GM18526 (cell line): ENCODE data around the gene SLC25A47.

Experiments
- POLR2A ChIP-seq: IDR thresholded peaks from 3 replicates; pipeline ENCODE4 v1.6.1; 2011; ENCODE audit not compliant: insufficient read length; ENCODE audit errors: extremely low read depth

The SLC25A47 gene

DNA sequence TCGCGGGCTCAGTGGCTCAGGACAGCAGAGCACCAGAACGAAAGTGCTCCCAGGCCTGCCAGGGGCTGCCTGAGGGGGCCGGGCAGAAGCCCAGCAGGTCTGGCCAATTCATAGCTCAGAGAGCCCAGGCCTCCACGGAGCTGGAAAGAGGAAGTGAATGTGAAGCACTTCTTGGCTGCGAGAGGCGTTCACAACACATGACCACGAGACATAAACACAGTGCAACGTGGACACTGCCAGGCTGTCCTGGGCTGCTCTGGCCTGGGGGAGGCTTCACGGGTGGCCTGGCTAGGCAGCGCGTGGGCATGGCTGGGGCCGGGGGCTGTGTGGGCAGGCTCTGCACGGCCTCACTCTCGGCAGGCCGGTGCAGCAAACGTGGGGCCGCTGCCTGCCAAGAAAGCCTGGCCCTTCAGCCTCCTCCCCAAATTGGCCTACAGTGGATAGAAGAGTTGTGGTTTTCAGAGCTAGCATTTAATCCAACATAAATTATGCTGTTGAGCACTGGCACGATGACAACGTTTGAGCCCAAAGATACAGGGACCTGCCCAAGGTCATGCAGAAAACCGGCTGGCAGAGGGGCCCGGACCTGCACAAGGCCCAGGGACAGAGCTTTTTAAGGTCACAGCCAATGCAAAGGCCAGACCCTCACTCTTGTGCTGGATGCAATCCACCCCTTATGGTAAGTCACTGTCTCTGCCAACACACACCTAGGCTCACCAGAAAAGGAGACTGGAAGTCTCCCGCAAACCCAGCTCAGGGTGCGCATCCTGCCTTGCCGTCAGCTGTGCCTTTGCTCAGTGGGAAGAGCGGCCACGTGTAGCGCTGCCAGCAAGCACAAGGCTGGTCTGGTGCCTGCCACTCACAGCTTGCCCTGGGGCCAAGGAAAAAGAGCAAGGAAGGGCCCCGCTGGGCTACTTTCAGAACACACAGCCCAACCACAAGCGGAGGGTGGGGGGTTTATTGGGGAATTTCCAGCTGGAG lies 25.5 kb upstream of the SLC25A47 start:
- no peak for TF ChIP-seq POLR2A

DNA sequence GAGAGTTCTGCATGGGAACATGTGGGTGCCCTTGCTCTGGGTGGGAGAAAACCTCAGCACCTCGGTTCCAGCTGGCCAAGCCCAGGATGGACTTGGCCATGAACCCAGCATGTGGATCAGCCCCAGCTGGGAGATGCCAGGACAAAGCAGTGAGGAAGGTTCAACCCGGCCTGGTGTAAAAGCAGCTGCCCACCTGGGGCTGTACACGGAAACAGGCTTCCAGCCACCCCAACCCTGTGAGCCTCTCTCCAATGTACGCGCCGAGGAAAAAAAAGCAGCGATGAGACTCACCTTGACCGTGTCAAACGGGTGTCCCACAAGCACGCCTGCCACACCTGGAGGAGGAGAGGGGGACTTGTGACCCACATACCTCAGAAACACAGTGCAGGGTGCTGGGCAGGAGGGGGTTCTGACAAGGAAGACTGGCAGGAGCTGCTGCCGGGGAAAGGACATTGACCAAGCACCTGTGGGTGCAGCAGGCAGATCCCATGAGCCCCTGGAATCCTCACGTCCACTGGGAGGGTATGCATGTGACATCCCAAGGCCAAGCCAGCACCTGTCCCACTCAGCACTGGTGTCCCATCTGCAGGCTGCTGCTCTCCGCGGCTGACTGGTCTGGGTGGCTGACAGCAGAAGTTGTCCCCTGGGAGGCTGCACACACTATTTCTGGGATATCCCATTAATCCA lies 24.4 kb upstream of the SLC25A47 start:
- no peak for TF ChIP-seq POLR2A

DNA sequence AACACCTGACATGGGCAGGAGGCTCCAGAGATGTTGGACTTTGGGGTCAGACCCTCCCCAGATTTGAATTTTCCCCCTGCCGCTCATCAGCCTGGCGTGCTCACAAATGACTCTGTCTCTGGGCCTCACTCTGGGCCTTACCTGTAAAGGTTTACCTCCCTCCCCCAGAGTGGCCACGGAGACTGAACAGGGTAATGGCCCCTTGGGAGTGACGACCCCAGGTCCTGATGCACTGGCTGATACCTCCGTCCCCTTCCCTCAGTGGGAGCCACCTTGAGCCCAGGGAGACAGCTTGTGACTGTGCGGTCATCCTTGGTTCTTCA lies 23.9 kb upstream of the SLC25A47 start:
- no peak for TF ChIP-seq POLR2A

DNA sequence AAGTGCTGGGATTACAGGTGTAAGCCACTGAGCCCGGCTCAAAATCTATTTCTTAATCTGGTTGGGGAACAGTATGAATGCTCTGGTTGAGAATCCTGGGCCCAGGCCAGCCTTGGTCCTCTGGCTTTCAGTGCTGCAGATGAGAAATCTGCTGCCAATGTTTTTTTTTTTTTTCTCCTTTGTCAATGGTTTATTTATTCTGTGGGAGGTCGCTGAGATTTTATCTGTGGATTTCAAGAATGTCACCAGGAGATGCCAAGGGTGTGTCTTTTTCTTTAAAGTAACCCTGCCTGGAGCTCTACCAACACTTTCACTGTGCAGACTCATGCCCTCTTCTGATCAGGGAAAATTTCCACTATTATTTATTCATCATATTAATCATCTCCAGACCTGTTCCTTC lies 20.5 kb upstream of the SLC25A47 start:
- TF ChIP-seq POLR2A: no peak

DNA sequence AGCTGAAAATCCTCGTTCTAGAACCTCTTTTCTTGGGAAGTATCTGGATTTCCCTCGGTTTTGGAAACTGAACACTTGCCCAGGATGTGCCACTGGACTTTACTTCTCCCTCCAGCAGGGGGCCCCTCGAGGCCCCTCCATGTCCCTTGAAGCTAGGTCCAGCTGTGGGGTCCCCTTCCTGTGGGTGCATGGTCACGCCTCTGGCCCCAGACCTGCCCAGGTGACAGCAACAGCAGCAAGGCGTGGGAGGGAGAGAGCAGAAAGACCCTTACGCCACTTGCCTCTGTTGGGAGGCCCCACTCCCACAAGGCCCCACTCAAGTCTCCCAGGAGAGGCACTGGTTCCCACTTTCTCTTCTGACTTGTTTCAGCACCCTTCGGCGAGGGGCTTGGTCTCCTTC lies 20.0 kb upstream of the SLC25A47 start:
- no peak for TF ChIP-seq POLR2A

DNA sequence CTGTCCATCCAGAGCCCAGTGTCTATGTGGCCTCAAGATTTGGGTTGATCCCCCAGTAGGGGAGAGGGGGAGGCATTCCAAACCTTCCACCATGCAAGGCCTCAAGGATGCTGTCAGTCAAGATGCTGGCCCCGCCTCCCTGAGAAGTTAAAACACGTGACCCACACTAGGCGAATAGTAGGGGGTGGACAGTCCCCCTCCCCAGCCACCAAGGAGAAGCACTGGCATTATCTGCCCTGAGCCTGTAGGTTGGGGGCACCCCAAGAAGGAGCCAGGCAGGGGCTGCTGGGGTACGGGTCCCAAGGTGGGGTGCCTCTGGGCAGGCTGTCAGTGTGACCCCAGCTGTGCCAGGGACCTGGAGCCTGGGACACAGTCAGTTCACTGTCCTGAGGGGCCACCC lies 19.2 kb upstream of the SLC25A47 start:
- no peak for TF ChIP-seq POLR2A

DNA sequence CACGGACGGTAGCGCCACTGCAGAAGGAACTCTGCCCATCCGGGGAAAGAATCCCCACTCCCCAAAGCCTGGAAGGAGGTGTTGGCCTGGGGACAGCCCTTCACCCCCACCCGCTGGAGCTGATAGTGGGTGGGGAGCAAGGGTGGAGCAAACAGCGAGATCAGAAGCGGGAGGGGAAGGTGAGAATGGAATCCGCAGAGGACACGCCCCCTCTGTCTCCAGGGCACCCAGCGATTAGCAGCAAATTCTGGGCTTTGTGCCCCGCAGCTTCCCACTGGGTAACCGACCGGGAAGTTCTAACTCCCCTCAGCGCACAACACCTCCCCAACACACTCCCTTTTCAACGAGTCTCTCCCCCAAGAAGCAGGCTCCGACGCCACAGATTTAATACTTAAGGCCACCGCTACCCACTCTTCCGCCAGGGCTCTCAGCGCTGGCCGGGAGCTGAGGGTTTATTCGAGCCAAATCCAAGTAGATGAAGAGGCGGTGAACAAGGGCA lies 18.3 kb upstream of the SLC25A47 start:
- no peak for TF ChIP-seq POLR2A

DNA sequence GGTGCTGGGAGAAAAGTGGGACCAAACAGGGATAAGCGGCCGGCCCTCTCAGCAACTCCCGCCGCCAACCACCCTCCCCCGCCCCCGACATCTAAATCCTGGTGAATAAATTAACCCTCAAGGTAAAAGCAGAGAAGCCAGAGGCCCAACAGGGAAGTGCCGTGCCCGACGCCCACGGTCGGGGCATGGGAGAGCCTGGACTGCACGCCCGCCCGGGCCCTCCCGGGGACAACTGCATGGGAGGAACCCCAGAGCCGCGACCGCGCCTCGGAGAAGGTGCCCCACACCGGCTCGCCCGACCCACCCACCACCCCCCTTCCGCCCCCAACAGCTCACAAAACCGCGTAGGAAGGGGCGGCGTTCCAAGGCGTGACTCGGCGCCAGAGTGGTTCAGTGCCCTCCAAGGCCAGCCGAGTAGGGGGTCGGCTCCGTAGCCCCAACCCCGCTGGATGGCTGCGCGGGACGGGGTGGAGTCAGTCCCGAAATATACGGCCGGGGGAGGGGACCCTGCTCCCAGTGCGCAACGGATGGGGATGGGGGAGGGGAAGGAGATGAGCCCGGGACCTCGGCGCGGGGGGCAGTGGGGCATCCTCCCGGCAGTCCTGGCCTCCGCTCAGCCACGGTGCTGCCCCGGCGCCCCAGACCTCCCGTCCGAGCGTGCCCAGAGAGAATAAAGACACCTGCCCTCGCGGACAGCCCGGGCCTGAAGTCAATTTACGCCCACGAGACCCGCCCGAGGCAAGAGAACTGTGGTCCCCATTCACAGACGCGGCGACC lies 17.6 kb upstream of the SLC25A47 start:
- no peak for TF ChIP-seq POLR2A

DNA sequence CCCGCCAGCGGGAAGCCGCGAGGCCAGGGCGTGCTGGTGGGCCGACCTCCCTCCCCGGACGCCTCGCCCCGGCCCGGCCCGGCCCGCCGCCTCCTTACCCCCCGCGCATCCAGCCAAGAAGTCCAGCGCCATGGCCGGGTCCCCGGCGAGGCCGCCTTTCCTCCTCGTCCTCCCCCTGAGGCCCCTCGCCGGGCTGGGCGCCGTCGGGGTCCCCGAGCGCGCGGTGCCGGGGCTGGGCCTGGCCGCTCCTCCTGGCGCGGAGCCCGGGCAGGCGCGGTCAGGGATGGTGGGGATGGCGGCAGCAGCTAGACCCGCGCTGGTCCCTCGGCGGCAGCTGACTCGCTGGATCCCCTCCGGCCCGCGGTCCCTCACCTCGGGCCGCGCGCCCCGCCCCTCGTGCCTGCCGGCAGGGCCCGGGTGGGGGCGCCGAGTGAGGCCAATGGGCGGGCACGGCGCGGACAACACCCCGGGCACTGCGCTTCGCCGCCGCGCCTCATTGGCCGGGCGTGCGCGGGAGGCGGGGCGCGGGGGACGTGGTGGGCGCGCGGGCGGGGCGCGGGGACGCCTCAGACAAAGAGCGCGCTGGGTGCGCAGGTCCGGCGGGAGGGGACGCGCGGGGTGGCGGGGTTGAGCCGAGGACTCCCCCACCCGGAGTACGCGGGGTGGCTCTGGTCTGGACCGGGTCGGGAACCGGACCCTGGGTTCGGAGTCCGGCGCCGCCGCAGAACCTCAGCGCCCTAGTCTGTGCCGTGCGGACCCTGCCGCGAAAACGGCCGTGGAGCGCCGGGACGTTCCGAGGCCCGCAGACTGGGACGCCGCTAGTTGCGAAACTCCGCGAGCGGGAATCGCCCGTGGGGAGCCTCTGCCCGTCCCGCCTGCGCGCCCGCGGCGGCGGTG lies 16.8 kb upstream of the SLC25A47 start, which contains the start of gene SLC25A29:
Gene SLC25A29 (minus strand): TSS at position 344 of the 897 bp plus-strand sequence. CDS start 212 bp downstream, at position 132.
- TF ChIP-seq POLR2A: no peak

DNA sequence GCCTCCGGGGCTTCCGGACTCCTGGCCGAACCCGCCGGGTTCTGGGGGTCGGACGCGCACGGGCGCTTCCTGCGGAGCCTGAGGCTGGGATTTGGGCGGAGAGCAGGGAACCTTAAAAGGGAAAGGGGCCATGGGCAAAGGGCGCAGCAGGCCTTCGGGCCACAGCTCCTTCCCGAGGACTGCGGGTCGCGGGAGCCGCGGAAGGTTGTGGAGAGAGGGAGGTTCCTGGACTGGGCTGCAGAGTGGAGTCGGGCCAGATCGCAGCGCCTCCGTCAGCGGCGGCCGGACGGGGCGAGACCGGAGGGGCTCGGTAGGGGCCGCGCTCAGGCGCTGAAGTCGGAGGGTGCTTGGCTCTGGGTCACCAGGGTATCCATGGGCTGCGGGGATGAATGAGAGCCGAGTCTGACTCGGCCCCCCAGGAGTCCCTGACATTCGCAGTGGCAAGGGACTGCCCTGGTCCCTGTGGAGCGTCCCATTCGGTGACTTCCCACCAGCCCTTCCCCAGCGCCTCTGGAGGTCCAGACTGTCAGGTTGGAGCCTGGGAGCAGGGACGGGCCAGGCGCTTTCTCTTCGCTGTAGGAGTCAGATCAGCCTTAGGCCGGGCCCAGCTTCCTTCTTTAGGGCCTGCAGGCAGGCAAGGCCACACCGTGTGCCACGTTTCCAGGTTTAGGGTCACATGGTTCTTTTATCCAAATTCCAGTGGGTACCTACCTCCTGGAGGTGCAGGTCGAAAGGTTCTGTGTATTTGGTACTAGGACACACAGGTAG lies 16.0 kb upstream of the SLC25A47 start:
- no peak for TF ChIP-seq POLR2A

DNA sequence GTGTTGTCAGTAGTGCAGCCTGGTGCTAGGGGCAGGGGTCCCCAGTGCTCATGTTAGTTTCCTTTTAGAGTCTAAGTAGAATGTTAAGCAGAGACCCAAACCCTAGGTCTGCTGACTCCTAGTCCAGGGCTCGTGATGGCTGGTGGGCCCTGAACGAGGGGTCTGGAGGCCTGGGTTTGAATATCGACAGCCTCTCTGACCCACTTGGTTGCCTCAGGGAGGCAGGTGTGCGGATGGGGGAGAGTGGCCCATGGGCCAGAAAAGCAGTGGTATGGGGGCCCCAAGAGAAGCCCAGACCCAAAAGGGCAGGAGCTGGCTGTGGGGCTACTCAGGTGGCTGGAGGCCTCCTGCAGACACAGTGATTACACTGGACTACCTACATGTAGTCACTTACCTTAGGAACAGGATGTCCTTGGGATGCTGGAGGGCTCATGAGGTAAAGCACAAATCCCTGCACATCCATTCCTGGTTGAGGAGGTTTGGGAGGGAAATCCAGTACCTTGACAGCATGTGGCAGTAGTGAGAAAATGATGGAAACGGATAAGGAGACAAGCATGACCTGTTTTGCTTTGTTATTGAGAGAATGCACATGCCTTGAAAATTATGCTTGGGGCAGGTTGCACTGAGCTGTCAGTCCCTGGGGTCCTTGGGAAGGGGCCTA lies 15.2 kb upstream of the SLC25A47 start:
- TF ChIP-seq POLR2A: no peak

DNA sequence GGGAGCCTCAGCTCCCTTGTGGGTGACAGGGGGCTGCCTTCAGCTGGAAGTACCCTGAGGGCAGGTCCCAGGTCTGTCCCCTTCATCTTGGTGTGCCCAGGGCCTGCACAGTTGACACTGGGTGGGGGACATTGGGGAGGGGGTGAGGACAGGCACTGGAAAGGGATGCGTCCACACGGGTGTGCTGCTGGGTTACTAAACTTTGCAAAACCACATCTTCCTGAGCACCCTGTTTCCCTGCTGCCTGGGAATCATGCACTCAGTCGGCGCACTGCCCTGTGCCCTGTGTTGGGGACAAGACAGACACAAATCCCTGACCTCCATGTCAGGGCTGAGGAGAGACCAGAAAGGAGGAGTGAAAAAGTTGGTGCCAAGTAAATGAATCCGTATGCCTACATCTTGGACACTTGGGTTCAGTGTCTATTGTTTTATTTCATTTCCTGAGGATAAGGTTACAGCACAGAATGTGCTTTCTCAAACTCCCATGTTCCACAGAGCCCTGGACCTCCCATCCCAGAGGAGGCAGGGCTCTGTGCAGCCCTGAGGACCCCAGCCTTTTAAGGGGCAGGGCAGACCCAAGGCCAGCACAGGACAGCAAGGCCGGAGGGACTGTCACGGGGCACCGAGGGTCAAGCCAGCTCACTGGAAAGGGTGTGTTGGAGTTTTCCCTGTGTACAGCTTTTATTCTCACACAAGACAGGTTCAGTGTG lies 14.0 kb upstream of the SLC25A47 start:
- TF ChIP-seq POLR2A: no peak
